ENCODE data around the gene CEACAM4. TPM values are rescaled to one million over a fixed set of nuclear protein-coding genes. Genes with fewer than 3 reads are reported as not detected.

The CEACAM4 gene
- total and polyA plus RNA-seq, 2 of the 8 experiments (the other 6 are each of a cell fraction or from before 2014, with no cell fraction given) = not detected

DNA sequence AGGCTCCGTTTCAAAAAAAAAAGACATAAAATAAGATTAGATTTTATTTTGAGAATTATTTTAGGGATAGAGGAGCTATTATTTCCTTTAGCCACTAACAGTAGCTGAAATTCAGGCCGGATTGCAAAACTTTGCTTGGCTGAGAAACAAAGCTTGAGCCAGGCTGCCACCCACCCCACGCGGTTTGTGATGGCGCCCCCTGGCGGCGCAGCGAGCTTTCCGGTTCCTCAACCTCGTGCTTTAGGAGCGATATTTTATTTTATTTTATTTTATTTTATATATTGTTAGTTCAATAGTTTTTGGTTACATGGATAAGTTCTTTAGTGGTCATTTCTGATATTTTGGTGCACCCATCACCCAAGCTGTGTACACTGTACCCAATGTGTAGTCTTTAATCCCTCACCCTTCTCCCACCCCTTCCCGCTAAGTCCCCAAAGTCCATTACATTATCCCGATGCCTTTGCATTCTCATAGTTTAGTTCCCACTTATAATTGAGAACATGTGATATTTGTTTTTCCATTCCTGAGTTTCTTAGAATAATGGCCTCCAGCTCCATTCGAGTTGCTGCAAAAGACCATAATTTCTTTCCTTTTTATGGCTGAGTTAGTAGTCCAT, 19.8 kb upstream of the CEACAM4 start:
- Histone ChIP-seq H3K23ac (ENCODE audit: insufficient read length) (no peak overlapping the region), H3K9me3 (ENCODE audit: insufficient read depth in 2 of 2, low read depth in 1 of 2, low read length in 1 of 2) (peaks cover 43 to 57% of the 10 kb centered on the region in 2 experiments; a peak in 3 of 4 replicates), H3K4ac (replicated peaks; ENCODE audit: insufficient read length, low read depth, low read length) (no peak overlapping the region), H3K36me3 (ENCODE audit: control insufficient read depth in 2 of 4, insufficient read depth in 4 of 4, low read length in 3 of 4) (no peaks in the 10 kb centered on the region), H4K8ac (ENCODE audit: extremely low read depth, insufficient read depth, low read length) (no peak overlapping the region), H4K20me1 (replicated peaks in 1 of 2; ENCODE audit: control insufficient read depth in 1 of 2, insufficient read depth in 2 of 2, low read length in 2 of 2) (no peaks in the 10 kb centered on the region), H2BK5ac (ENCODE audit: low read depth, low read length) (no peak overlapping the region), H4K5ac (ENCODE audit: insufficient read length, low read depth, low read length) (no peak overlapping the region), H3K9ac (replicated peaks in 1 of 4; ENCODE audit: extremely low read depth in 1 of 4, low read depth in 3 of 4, low read length in 3 of 4) (no peak overlapping the region), H3K79me1 (ENCODE audit: low read depth, low read length) (no peaks in the 10 kb centered on the region), H3K27me3 (replicated peaks in 1 of 4; ENCODE audit: control insufficient read depth in 3 of 4, extremely low read depth in 1 of 4, insufficient read depth in 3 of 4, low read length in 3 of 4) (no peaks in the 10 kb centered on the region), H4K91ac (replicated peaks; ENCODE audit: insufficient read length, low read length) (no peak overlapping the region), H3K23me2 (ENCODE audit: low read depth, low read length) (no peaks in the 10 kb centered on the region), H3K56ac (replicated peaks; ENCODE audit: insufficient read length, low read depth, low read length) (no peak overlapping the region), H3K18ac (ENCODE audit: extremely low read depth, low read length) (no peak overlapping the region), H3K4me3 (ENCODE audit: extremely low read depth in 1 of 4, insufficient read depth in 2 of 4, low read depth in 3 of 4, low read length in 4 of 4) (no peak overlapping the region), H3K4me1 (replicated peaks in 1 of 4; ENCODE audit: control insufficient read depth in 3 of 4, insufficient read depth in 4 of 4, low read length in 3 of 4) (no peaks in the 10 kb centered on the region), H3K14ac (ENCODE audit: insufficient read length) (no peak overlapping the region), H2AFZ (ENCODE audit: low read length) (no peak overlapping the region), H2BK12ac (ENCODE audit: low read depth, low read length) (no peak overlapping the region), H2BK20ac (ENCODE audit: low read length) (no peak overlapping the region), H3K27ac (ENCODE audit: low read depth, low read length) (no peak overlapping the region), H2BK120ac (replicated peaks; ENCODE audit: low read depth, low read length) (no peak overlapping the region), H2AK5ac (ENCODE audit: low read depth, low read length) (no peak overlapping the region), H2BK15ac (ENCODE audit: low read length) (no peak overlapping the region), H3K79me2 (ENCODE audit: control insufficient read depth in 1 of 2, insufficient read depth in 2 of 2, low read length in 2 of 2) (no peaks in the 10 kb centered on the region), H3K4me2 (ENCODE audit: insufficient read depth in 1 of 2, low read depth in 2 of 2, low read length in 2 of 2) (no peak overlapping the region)
- ChIA-PET CTCF (ENCODE audit: partially characterized antibody) (interaction anchor here (0.6 to 1.3 kb wide), 12 partner anchors 10 to 372 kb away, joined by 3 to 6 read pairs (median 4); no protein-coding TSS in a partner anchor), POLR2A (ENCODE audit: partially characterized antibody) (interaction anchor here (0.6 kb wide), 1 partner anchor 118 kb away, joined by 4 read pairs; no protein-coding TSS in a partner anchor)
- FAIRE-seq = no peak
- DNase-seq (ENCODE audit: low read depth in 1 of 2, low spot score in 2 of 2) = peak in 1 of 2 experiments; percentile 63
- 57% methylated on average over 14 of the region's 14 CpGs; no CpG with 5 or more reads in 1 of the 2 experiments for WGBS, 2 experiments (ENCODE audit: extremely low coverage in 1 of 2, insufficient coverage in 1 of 2, insufficient read length in 1 of 2, insufficient replicate concordance in 2 of 2, low coverage in 1 of 2, low lambda C conversion rate in 2 of 2, missing lambda C conversion rate in 1 of 2)
- TF ChIP-seq KDM5A (IDR thresholded peaks at IDR 0.05; ENCODE audit: low read length) (no peak), RAD21 (IDR thresholded peaks at IDR 0.05 in 1 of 2, conservative IDR thresholded peaks at IDR 0.05 in 1 of 2; ENCODE audit: low read depth in 2 of 2, low read length in 2 of 2) (0 out of 4 replicates have a peak, but pooled peaks of 1 of the 2 experiments have one; percentile 5), RFX5 (IDR thresholded peaks at IDR 0.05; ENCODE audit: borderline replicate concordance, low read depth, low read length) (no peak), CREB1 (IDR thresholded peaks at IDR 0.05) (no peak), CEBPB (IDR thresholded peaks at IDR 0.05; ENCODE audit: low read depth, low read length) (no peak), POLR2A (IDR thresholded peaks at IDR 0.05; ENCODE audit: control extremely low read depth in 1 of 2, low read depth in 2 of 2, low read length in 2 of 2) (no peak)
- TF ChIP-seq, protein P1, sequence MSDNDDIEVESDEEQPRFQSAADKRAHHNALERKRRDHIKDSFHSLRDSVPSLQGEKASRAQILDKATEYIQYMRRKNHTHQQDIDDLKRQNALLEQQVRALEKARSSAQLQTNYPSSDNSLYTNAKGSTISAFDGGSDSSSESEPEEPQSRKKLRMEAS (IDR thresholded peaks at IDR 0.05) = no peak
- TF ChIP-seq, protein P2, sequence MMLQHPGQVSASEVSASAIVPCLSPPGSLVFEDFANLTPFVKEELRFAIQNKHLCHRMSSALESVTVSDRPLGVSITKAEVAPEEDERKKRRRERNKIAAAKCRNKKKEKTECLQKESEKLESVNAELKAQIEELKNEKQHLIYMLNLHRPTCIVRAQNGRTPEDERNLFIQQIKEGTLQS (IDR thresholded peaks at IDR 0.05; ENCODE audit: insufficient read depth, low read depth, low read length) = no peak
- TF ChIP-seq, protein P3, sequence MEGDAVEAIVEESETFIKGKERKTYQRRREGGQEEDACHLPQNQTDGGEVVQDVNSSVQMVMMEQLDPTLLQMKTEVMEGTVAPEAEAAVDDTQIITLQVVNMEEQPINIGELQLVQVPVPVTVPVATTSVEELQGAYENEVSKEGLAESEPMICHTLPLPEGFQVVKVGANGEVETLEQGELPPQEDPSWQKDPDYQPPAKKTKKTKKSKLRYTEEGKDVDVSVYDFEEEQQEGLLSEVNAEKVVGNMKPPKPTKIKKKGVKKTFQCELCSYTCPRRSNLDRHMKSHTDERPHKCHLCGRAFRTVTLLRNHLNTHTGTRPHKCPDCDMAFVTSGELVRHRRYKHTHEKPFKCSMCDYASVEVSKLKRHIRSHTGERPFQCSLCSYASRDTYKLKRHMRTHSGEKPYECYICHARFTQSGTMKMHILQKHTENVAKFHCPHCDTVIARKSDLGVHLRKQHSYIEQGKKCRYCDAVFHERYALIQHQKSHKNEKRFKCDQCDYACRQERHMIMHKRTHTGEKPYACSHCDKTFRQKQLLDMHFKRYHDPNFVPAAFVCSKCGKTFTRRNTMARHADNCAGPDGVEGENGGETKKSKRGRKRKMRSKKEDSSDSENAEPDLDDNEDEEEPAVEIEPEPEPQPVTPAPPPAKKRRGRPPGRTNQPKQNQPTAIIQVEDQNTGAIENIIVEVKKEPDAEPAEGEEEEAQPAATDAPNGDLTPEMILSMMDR (IDR thresholded peaks at IDR 0.05; ENCODE audit: control extremely low read depth in 1 of 3, insufficient read depth in 1 of 3, low read depth in 1 of 3, low read length in 3 of 3) = peak; percentile 26 to 54 (median 43)
